Measurements from ENCODE around the gene CHCHD6. TPM values are rescaled to one million over a fixed set of nuclear protein-coding genes. Genes with fewer than 3 reads are reported as not detected.

CHCHD6 gene
- total and polyA plus RNA-seq, 4 donors: 2.0 to 5.1 (median 3.9) TPM

- TF ChIP-seq MAX (IDR thresholded peaks at IDR 0.05): no peak
These were observed 132.3 kb downstream of the CHCHD6 start (continued) for GRCh38 chr3:126836220-126836860.

- Histone ChIP-seq H3K9me3 (ENCODE audit: control insufficient read depth in 4 of 4, low read length in 3 of 4) (no peaks in the 10 kb centered on the region), H3K27ac (ENCODE audit: low read depth in 1 of 2, low read length in 2 of 2) (no peak overlapping the region), H3K9ac (ENCODE audit: low read depth in 1 of 2, low read length in 2 of 2) (no peak overlapping the region), H3K4me1 (ENCODE audit: control insufficient read depth in 4 of 4, insufficient read depth in 4 of 4, low read length in 3 of 4) (no peaks in the 10 kb centered on the region), H3K4me3 (ENCODE audit: low read depth in 1 of 3, low read length in 3 of 3) (no peak overlapping the region), H3K36me3 (ENCODE audit: control insufficient read depth in 4 of 4, insufficient read depth in 3 of 4, low read depth in 1 of 4, low read length in 3 of 4) (no peaks in the 10 kb centered on the region), H3K27me3 (ENCODE audit: control insufficient read depth in 4 of 4, insufficient read depth in 4 of 4, low read length in 3 of 4) (no peaks in the 10 kb centered on the region)
- WGBS: 94% methylated on average over 4 of the region's 4 CpGs
- no peak for TF ChIP-seq ZBTB33 (IDR thresholded peaks at IDR 0.05)
- no peak for TF ChIP-seq RAD21 (IDR thresholded peaks at IDR 0.05)
- no peak for TF ChIP-seq SP1 (IDR thresholded peaks at IDR 0.05)
- TF ChIP-seq EGR1 (IDR thresholded peaks at IDR 0.05; ENCODE audit: low read depth in 2 of 2): no peak
- TF ChIP-seq YY1 (IDR thresholded peaks at IDR 0.05): no peak
- TF ChIP-seq REST (IDR thresholded peaks at IDR 0.05): no peak
- TF ChIP-seq FOXA2 (IDR thresholded peaks at IDR 0.05): no peak
- TF ChIP-seq HNF4A (conservative IDR thresholded peaks at IDR 0.05): no peak
- no peak for DNase-seq (ENCODE audit: low spot score)
These were observed 133.7 kb downstream of the CHCHD6 start for GRCh38 chr3:126837773-126838172.

GRCh38 chr3:126845920-126846715 lies 142.1 kb downstream of the CHCHD6 start:
- no peaks in the 10 kb centered on the region for H3K9me3 ChIP-seq (ENCODE audit: control insufficient read depth in 4 of 4, low read length in 3 of 4)
- DNase-seq (ENCODE audit: low spot score): no peak
- TF ChIP-seq EGR1 (IDR thresholded peaks at IDR 0.05; ENCODE audit: low read depth in 2 of 2) (no peak), HNF4G (IDR thresholded peaks at IDR 0.05) (no peak), FOXA2 (IDR thresholded peaks at IDR 0.05) (no peak)
- no peak overlapping the region for H3K9ac ChIP-seq (ENCODE audit: low read depth in 1 of 2, low read length in 2 of 2)
- no peak overlapping the region for H3K27ac ChIP-seq (ENCODE audit: low read depth in 1 of 2, low read length in 2 of 2)
- no peak overlapping the region for H3K4me3 ChIP-seq (ENCODE audit: low read depth in 1 of 3, low read length in 3 of 3)
- WGBS: 94% methylated on average over 2 of the region's 2 CpGs
- no peaks in the 10 kb centered on the region for H3K27me3 ChIP-seq (ENCODE audit: control insufficient read depth in 4 of 4, insufficient read depth in 4 of 4, low read length in 3 of 4)
- no peaks in the 10 kb centered on the region for H3K36me3 ChIP-seq (ENCODE audit: control insufficient read depth in 4 of 4, insufficient read depth in 3 of 4, low read depth in 1 of 4, low read length in 3 of 4)
- H3K4me1 ChIP-seq (ENCODE audit: control insufficient read depth in 4 of 4, insufficient read depth in 4 of 4, low read length in 3 of 4): no peaks in the 10 kb centered on the region

Measured in liver (tissue), 9 donors.